Caco-2 (cell line): Measurements from ENCODE around the gene PPP1R26. TPM values are rescaled to one million over a fixed set of nuclear protein-coding genes. Genes with fewer than 3 reads are reported as not detected.

ENCODE experiments used
- BruUV-seq: library from RNA; stranded (reverse); fragments of 400-500 nt; replicated peaks from 2 replicates; lab custom pipeline; 2021; lab: Mats Ljungman, UMichigan
- CTCF ChIA-PET: fragments of 300-600 bp; sonication (Branson Sonifier 250); formaldehyde crosslinking; loops from one replicate; lab custom pipeline; 2022; ENCODE audit warnings: antibody characterized with exemption; lab: Charles Lee
- POLR2A ChIA-PET: fragments of 300-600 bp; sonication (Branson Sonifier 250); formaldehyde crosslinking; loops from one replicate; lab custom pipeline; 2022; ENCODE audit warnings: antibody characterized with exemption; lab: Charles Lee
- DNase-seq, 2 experiments: peaks; one replicate each; pipeline versions ENCODE4 v3.0.0 to v3.0.0-alpha.2; 2020 to 2022
- H3K27me3 ChIP-seq: replicated peaks from 2 replicates; pipeline ENCODE4 v1.6.0; 2011; ENCODE audit warnings: low read length; ENCODE audit not compliant: control insufficient read depth, insufficient read depth
- H3K36me3 ChIP-seq: 2 replicates; pipeline ENCODE4 v1.5.1; 2011; ENCODE audit warnings: low read length; ENCODE audit not compliant: control insufficient read depth, insufficient read depth
- H3K4me1 ChIP-seq: fragments of 250-450 bp; sonication (Bioruptor Pico); 2 replicates; pipeline ENCODE4 v1.5.1; 2020; ENCODE audit warnings: mild to moderate bottlenecking
- H3K4me3 ChIP-seq: 2 replicates; pipeline ENCODE4 v1.5.1; 2011; ENCODE audit warnings: low read depth, mild to moderate bottlenecking, control low read depth, low read length
- H3K9me3 ChIP-seq: fragments of 250-450 bp; sonication (Bioruptor Pico); 2 replicates; pipeline ENCODE4 v1.5.1; 2020; ENCODE audit warnings: mild to moderate bottlenecking, moderate library complexity
- H3K27ac Mint-ChIP-seq: one replicate; pipeline ENCODE4 v1.8.0; 2022; ENCODE audit warnings: mixed read lengths; ENCODE audit not compliant: unreplicated experiment
- H3K27me3 Mint-ChIP-seq: one replicate; pipeline ENCODE4 v1.8.0; 2022; ENCODE audit warnings: mixed read lengths; ENCODE audit not compliant: insufficient read depth, unreplicated experiment
- H3K36me3 Mint-ChIP-seq: one replicate; pipeline ENCODE4 v1.8.0; 2022; ENCODE audit warnings: mild to moderate bottlenecking, mixed read lengths; ENCODE audit not compliant: insufficient read depth, unreplicated experiment
- H3K4me1 Mint-ChIP-seq: one replicate; pipeline ENCODE4 v1.8.0; 2022; ENCODE audit warnings: low read depth, mixed read lengths; ENCODE audit not compliant: unreplicated experiment
- H3K4me3 Mint-ChIP-seq: one replicate; pipeline ENCODE4 v1.8.0; 2022; ENCODE audit warnings: mild to moderate bottlenecking, moderate library complexity, mixed read lengths; ENCODE audit not compliant: unreplicated experiment
- H3K9me3 Mint-ChIP-seq: one replicate; pipeline ENCODE4 v1.8.0; 2022; ENCODE audit warnings: mixed read lengths; ENCODE audit not compliant: unreplicated experiment
- CTCF ChIP-seq, 2 experiments: fragments of 200-600 bp in 1 of 2; IDR thresholded peaks; 1 replicate in 1 of 2; 2 replicates in 1 of 2; pipeline versions ENCODE4 v1.5.1 to v1.8.0; 2011 to 2022; ENCODE audit warnings: antibody characterized with exemption in 1 of 2, control low read depth in 1 of 2, inconsistent platforms in 1 of 2, low read depth in 1 of 2, low read length in 1 of 2, mild to moderate bottlenecking in 1 of 2, moderate library complexity in 1 of 2; ENCODE audit not compliant: insufficient read depth in 1 of 2, severe bottlenecking in 1 of 2, unreplicated experiment in 1 of 2
- intact Hi-C: fragments of 100-400 bp; cut with micrococcal nuclease; formaldehyde crosslinking; loops from one replicate; pipeline ENCODE4 v1.10.0; 2022; ENCODE audit not compliant: unreplicated experiment
- total RNA-seq: library from RNA; stranded (reverse); gene quantifications from 2 replicates; pipeline ENCODE4 v1.2.3, GENCODE V29; 2022

The PPP1R26 gene
- total RNA-seq, 1 experiment from 2014 or later: 24.3 TPM

- no peaks in the 10 kb centered on the region for H3K36me3 ChIP-seq
- Mint-ChIP-seq H3K4me1 (no peaks in the 10 kb centered on the region), H3K9me3 (no peaks in the 10 kb centered on the region), H3K36me3 (no peaks in the 10 kb centered on the region), H3K4me3 (no peak overlapping the region), H3K27me3 (peaks cover 14% of the 10 kb centered on the region), H3K27ac (no peak overlapping the region)
- CTCF ChIA-PET: no interaction called here
- no TSS peak for BruUV-seq
- POLR2A ChIA-PET: no interaction called here
- H3K27me3 ChIP-seq: no peaks in the 10 kb centered on the region
- H3K4me3 ChIP-seq: no peak overlapping the region
- TF ChIP-seq CTCF (IDR thresholded peaks at IDR 0.05; ENCODE audit: insufficient read depth in 1 of 2, low read depth in 1 of 2, low read length in 1 of 2, severe bottlenecking in 1 of 2, unreplicated experiment in 1 of 2): no peak
- H3K4me1 ChIP-seq: no peaks in the 10 kb centered on the region
- intact Hi-C loops: no loop called here
- no peak for DNase-seq
- H3K9me3 ChIP-seq: no peaks in the 10 kb centered on the region
Measured at GRCh38 chr9:135461936-135462335, 17.6 kb upstream of the PPP1R26 start.

GRCh38 chr9:135463140-135463539 lies 16.4 kb upstream of the PPP1R26 start:
- CTCF ChIA-PET: no interaction called here
- no peaks in the 10 kb centered on the region for H3K36me3 ChIP-seq
- H3K4me3 ChIP-seq: no peak overlapping the region
- H3K4me3 Mint-ChIP-seq: no peak overlapping the region
- H3K9me3 Mint-ChIP-seq: no peaks in the 10 kb centered on the region
- no peak for DNase-seq
- POLR2A ChIA-PET: no interaction called here
- intact Hi-C loops: no loop called here
- H3K27me3 ChIP-seq: no peaks in the 10 kb centered on the region
- BruUV-seq: no TSS peak
- no peak overlapping the region for H3K27ac Mint-ChIP-seq
- H3K4me1 Mint-ChIP-seq: peaks cover 3% of the 10 kb centered on the region
- H3K36me3 Mint-ChIP-seq: no peaks in the 10 kb centered on the region
- peaks cover 14% of the 10 kb centered on the region for H3K27me3 Mint-ChIP-seq
- no peaks in the 10 kb centered on the region for H3K9me3 ChIP-seq
- TF ChIP-seq CTCF (IDR thresholded peaks at IDR 0.05; ENCODE audit: insufficient read depth in 1 of 2, low read depth in 1 of 2, low read length in 1 of 2, severe bottlenecking in 1 of 2, unreplicated experiment in 1 of 2): no peak
- H3K4me1 ChIP-seq: peaks cover 2% of the 10 kb centered on the region

- peaks cover 12% of the 10 kb centered on the region for H3K4me1 ChIP-seq
- no TSS peak for BruUV-seq
- no peak for DNase-seq
- H3K36me3 ChIP-seq: no peaks in the 10 kb centered on the region
- intact Hi-C loops: no loop called here
- H3K4me3 Mint-ChIP-seq: no peak overlapping the region
- no peaks in the 10 kb centered on the region for H3K9me3 ChIP-seq
- H3K27me3 ChIP-seq: no peaks in the 10 kb centered on the region
- peaks cover 3% of the 10 kb centered on the region for H3K36me3 Mint-ChIP-seq
- H3K4me3 ChIP-seq: no peak overlapping the region
- POLR2A ChIA-PET: no interaction called here
- CTCF ChIA-PET: no interaction called here
- TF ChIP-seq CTCF (IDR thresholded peaks at IDR 0.05; ENCODE audit: insufficient read depth in 1 of 2, low read depth in 1 of 2, low read length in 1 of 2, severe bottlenecking in 1 of 2, unreplicated experiment in 1 of 2): no peak
- H3K9me3 Mint-ChIP-seq: no peaks in the 10 kb centered on the region
- peaks cover 12% of the 10 kb centered on the region for H3K27me3 Mint-ChIP-seq
- no peak overlapping the region for H3K27ac Mint-ChIP-seq
- peaks cover 14% of the 10 kb centered on the region for H3K4me1 Mint-ChIP-seq
Measured at GRCh38 chr9:135464181-135464580, 15.4 kb upstream of the PPP1R26 start.
